GM12874 (cell line): ENCODE measurements around the gene EFHC1.
A peak's percentile ranks its signal among the peaks of the same experiment; 100 is the strongest.

Source experiments
- CTCF ChIP-seq: IDR thresholded peaks from 2 replicates; pipeline ENCODE4 v1.5.1; 2011; ENCODE audit warnings: low read depth, mild to moderate bottlenecking, control low read depth, low read length, moderate library complexity; ENCODE audit not compliant: insufficient read depth

EFHC1 gene

GRCh38 chr6:52400313-52401041 is 19.7 kb upstream of the EFHC1 start:
- no peak for TF ChIP-seq CTCF

GRCh38 chr6:52403086-52403485 is 17.1 kb upstream of the EFHC1 start:
- TF ChIP-seq CTCF = no peak

- TF ChIP-seq CTCF = no peak
These were observed 16.5 kb upstream of the EFHC1 start for GRCh38 chr6:52403627-52404026.

- TF ChIP-seq CTCF = no peak
These were observed 14.9 kb upstream of the EFHC1 start for GRCh38 chr6:52405243-52405642.

GRCh38 chr6:52407467-52407866 is 12.7 kb upstream of the EFHC1 start:
- TF ChIP-seq CTCF = peak; percentile 38; the same call in 1 of the 2 replicates

- no peak for TF ChIP-seq CTCF
These were observed 10.6 kb upstream of the EFHC1 start for GRCh38 chr6:52409499-52409898.

GRCh38 chr6:52410979-52411378 is 9.2 kb upstream of the EFHC1 start:
- TF ChIP-seq CTCF = no peak
